Stimulated activated CD4-positive, alpha-beta T cell treated with anti-CD3 and anti-CD28 coated beads, Interleukin-12 subunit alpha, Interleukin-12 subunit beta, amount 100 ng/mL, for 4 hours (primary cell): ENCODE measurements around the gene IRF2.
"Not testable (repeated sequence)": the region's sequence is repeated elsewhere in the genome, so short reads cannot be mapped to it uniquely, and the experiment has no call there.

Source experiments
- DNase-seq: peaks from one replicate; pipeline ENCODE4 v3.0.0-alpha.2; 2020

Gene IRF2

DNA sequence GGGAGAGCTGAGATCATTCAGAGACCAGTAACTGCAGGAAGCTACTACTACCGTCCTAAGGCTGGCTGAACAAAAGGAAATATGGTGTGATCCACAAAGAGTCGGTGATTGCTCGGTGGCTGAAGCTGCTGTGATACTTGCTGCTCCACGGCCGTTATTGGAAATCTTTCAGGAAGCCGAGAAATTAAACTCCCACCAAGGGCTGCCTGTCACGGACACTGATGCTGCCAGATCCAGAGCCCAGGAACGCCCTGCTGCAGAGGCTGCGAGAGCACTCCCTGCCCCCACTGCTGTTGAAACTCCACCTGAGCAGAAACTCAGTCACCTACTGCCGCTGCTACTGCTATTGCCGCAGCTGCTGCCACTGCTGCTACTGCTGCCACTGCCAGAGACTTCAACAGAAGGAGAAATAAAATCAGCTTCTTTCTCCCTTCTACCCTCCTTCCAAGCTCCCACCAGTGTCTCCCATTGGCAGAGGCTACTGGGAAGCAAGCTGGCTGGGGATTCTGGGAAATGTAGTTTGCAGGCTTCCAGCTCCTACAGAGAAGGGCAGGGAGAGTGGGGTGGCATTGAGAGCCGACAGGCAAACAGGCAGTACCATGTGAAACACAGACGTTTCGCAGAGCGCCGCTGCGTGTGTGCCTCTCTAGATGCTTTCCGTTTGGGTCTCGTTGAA is 130.7 kb downstream of the IRF2 start:
- peak; percentile 34 for DNase-seq

DNA sequence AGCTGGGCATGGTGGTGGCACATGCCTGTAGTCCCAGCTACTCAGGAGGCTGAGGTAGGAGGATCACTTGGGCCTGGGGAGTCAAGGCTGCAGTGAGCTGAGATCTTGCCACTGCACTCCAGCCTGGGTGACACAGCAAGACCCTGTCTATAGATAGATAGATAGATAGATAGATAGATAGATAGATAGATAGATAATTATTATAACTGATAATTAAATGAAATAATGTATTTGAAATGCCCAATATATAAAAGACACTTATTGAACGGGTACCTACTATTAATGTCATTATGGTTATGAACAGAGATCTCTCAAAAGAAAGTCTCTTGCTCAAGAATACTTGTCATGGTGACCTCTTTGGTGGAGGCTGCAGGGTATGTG is 131.5 kb downstream of the IRF2 start:
- not testable (repeated sequence) for DNase-seq

DNA sequence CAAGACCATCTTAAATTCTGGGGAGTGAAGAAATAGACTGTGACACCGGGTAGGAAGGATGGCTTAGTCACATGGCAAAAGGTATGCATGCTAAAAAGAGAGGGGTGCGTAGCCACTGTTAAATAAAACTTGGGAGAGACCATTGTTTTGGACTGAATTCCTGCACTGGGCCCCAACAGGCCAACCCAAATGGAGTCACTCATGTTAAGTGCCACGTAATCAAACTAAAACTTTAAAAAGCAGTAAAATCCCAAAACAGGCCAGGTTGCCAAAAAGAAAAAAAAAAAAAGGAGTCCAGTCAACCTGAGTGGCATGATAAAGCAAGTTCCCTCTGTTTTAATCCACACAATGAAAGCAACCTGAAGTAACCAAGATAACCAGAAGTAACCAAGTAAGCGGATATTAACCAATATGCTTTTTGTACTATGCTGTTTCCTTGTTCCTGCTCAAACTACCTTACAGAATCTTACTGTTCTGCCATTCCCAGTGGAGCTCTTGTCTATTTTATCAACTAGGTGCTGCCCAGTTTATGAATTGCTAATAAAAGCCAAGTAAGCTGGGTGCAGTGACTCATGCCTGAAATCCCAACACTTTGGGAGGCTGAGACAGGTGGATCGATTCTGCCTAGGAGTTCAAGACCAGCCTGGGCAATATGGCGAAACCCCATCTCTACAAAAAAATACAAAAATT is 132.0 kb downstream of the IRF2 start:
- DNase-seq = no peak

DNA sequence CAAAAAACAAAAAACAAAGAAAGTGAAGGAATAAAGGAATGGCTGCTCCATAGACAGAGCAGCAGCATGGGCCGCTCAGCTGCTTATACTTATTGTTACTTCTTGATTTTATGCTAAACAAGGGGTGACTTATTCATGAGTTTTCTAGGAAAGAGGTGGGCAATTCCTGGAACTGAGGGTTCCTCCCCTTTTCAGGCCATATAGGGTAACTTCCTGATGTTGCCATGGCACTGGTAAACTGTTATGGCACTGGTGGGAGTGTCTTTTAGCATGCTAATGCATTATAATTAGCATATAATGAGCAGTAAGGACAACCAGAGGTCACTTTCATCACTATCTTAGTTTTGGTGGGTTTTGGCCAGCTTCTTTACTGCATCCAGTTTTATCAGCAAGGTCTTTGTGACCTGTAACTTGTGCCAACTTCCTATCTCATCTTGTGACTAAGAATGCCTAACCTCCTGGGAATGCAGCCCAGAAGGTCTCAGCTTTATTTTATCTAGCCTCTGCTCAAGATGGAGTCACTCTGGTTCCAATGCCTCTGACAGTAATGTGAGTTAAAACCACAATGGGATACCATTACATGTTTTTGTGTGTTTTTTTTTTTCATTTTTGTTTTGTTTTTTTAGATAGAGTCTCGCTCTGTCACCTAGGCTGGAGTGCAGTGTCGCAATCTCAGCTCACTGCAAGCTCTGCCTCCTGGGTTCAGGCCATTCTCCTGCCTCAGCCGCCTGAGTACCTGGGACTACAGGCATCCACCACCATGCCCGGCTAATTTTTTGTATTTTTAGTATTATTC is 134.8 kb downstream of the IRF2 start:
- DNase-seq = not testable (repeated sequence)

DNA sequence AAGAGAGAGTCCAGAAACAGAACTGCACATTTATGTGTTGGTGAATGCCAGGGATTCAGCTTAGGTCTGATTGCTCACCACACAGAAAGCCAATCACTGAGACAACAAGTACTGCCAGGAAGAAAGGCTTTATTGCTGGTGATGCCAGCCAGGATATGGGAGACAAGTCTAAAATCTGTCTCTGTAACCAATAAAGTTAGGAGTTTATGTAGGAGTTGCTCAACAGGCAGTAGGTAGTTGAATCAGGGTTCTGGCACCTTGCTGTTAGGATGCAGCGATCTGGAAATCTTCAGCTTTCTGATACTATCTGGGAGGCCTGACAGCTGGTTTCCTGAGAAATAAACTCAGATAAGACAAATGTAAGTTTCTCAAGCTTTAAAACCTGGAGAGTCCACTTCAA is 136.4 kb downstream of the IRF2 start:
- no peak for DNase-seq
